PFSK-1 (cell line): ENCODE measurements around the gene RAP1GAP2. TPM values are rescaled to one million over a fixed set of nuclear protein-coding genes. Genes with fewer than 3 reads are reported as not detected.

Experiments used
- FOXP2 ChIP-seq: optimal IDR thresholded peaks from 2 replicates; pipeline ENCODE3; 2011; ENCODE audit warnings: borderline replicate concordance, control low read depth, inconsistent platforms; ENCODE audit not compliant: insufficient read depth; ENCODE audit errors: extremely low read length, extremely low read depth
- POLR2AphosphoS5 ChIP-seq: IDR thresholded peaks from 2 replicates; pipeline ENCODE4 v1.6.1; 2012; ENCODE audit warnings: low read depth, mild to moderate bottlenecking, control low read depth, low read length, moderate library complexity
- REST ChIP-seq, 2 experiments: IDR thresholded peaks; 2 replicates each; pipeline versions ENCODE4 v1.6.1 to v1.8.0; 2011 to 2012; ENCODE audit warnings: low read depth in 2 of 2, low read length in 2 of 2, control low read depth in 1 of 2, inconsistent platforms in 1 of 2, mild to moderate bottlenecking in 1 of 2, moderate library complexity in 1 of 2; ENCODE audit not compliant: insufficient read depth in 1 of 2
- SIN3A ChIP-seq: IDR thresholded peaks from 2 replicates; pipeline ENCODE4 v1.6.1; 2012; ENCODE audit warnings: mild to moderate bottlenecking, low read length, moderate library complexity, borderline replicate concordance; ENCODE audit not compliant: insufficient read depth
- TAF1 ChIP-seq: IDR thresholded peaks from 2 replicates; pipeline ENCODE4 v1.6.1; 2012; ENCODE audit warnings: low read length, control low read depth, borderline replicate concordance; ENCODE audit not compliant: insufficient read depth
- polyA plus RNA-seq: library from polyadenylated mRNA; unstranded; fragments of >200 nt; gene quantifications from one replicate; pipeline ENCODE4 v1.2.1, GENCODE V29; 2012; ENCODE audit warnings: low read depth, missing spikeins; ENCODE audit not compliant: insufficient read length

RAP1GAP2 gene
- polyA plus RNA-seq, result 7.0 TPM

DNA sequence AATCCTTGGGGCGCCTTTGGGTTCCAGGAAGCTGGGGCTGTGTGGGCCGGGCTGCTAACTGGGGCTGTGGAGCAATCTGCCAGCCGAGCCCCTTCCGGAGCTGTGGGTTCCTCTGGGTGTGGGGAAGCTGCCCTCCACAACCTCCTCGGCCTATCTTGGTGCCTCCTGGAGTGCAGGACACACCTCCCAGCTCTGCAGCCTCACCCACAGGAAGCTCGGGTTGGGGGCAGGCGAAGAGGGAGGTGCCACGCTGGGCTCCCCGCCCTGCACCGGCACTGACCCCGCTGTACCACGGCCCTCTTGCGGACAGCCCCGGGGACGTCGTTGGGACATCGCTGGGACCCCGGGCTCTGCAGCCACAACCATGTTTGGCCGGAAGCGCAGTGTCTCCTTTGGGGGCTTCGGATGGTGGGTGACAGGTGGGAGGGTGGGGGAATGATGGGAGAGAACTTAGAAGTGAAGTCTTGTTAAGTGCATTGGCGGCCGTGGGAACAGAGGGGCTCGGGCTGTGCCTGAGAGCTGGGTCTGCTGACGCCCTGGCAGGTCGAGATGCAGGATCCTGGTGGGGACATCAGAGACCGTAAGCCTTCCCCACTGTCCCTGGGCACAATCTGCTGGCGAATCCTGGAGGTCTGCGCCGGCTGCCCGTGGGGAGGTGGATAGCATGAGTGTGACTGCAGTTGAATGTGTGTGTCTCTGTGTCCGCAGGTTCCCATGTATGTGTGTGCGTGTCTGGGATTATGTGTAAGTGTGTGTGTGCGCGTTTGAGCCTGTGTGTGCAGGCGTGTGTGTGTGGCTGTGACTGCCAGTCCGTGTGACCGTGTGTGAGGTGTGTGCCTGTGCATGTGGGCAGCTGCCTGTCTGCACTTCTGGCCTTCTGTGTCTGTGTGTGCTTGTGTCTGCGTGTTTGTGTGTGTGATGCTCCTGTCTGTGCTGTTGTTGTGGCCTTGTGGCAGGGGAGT lies at the start of gene RAP1GAP2:
TSS of gene RAP1GAP2 (plus strand) at position 275 of the 962 bp plus-strand sequence. CDS start at position 365, 90 bp downstream.
- TF ChIP-seq REST (IDR thresholded peaks at IDR 0.05; ENCODE audit: insufficient read depth in 1 of 2, low read depth in 2 of 2, low read length in 2 of 2) (no peak), TAF1 (no peak), POLR2AphosphoS5 (no peak), FOXP2 (no peak), SIN3A (no peak)

DNA sequence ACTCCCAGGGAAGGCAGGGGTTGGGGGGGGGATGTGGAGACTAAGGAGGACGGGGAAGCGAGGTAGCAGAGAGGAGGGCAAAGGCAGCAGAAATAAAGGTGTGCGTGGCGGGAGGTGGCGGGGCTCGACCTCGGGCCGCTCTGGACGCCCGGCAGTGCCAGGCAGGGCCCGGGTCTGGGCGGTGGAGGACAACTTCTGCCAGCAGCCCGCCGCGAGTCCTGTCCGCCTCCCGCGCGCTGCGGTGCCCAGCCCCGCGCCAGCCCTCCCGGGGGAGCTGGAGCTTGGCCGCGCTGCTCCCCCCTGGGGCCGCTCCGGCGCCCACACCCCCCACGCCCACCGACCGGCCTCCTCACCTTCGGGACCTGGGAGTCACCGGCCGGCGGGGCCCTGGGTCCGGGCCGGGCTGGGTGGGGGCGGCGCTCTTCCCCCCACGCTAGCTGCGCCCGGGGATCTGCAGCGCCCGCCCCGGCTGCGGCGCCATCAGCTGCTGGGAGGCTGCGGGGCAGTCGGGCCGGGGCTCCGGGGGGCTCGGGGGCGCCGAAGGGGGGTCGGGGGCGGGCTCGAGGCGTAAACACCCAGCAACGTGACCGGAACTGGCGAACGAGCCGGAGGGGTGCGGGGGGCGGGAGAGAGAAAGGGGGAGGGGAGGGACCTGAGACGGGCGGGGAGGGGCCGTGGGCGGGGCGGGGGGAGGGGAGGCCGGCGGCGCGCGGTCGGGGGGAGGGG lies 47.0 kb upstream of the RAP1GAP2 start, which contains the start of gene CCDC92B:
TSS of gene CCDC92B (minus strand) at position 595 of the 726 bp plus-strand sequence. CDS start 14,507 bp downstream, outside the sequence.
- TF ChIP-seq REST (IDR thresholded peaks at IDR 0.05; ENCODE audit: insufficient read depth in 1 of 2, low read depth in 2 of 2, low read length in 2 of 2) (peak in 1 of 2 experiments; percentile 5; a peak in 1 of 4 replicates), TAF1 (no peak), SIN3A (no peak)

DNA sequence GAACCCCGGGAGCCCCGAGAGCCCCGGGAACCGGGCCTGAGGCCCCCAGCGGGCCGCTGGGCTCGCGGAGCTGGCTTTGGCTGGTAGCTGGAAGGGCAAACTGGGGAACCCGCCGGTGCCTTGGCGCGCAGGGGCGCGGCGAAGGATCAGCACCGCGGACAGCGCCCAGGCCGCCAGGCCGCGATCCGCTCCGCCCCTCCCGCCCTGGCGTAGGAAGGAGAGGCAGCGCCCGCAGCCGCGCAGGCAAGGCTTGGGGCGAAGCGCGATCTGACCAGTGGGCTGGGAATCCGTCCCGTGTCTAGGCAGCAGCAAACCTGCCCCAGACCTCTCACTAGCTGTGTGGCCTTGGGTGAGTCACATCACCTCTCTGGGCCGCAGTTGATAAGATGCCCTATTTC lies 46.5 kb upstream of the RAP1GAP2 start:
- TF ChIP-seq TAF1 (no peak), SIN3A (peak; percentile 98), POLR2AphosphoS5 (no peak), FOXP2 (peak; percentile 91), REST (IDR thresholded peaks at IDR 0.05; ENCODE audit: insufficient read depth in 1 of 2, low read depth in 2 of 2, low read length in 2 of 2) (peak; percentile 99 to 100)

GRCh38 chr17:2750721-2751120 lies 45.5 kb upstream of the RAP1GAP2 start:
- no peak for TF ChIP-seq TAF1
- TF ChIP-seq REST (IDR thresholded peaks at IDR 0.05; ENCODE audit: insufficient read depth in 1 of 2, low read depth in 2 of 2, low read length in 2 of 2), result no peak
- no peak for TF ChIP-seq FOXP2
- no peak for TF ChIP-seq SIN3A
- TF ChIP-seq POLR2AphosphoS5, result no peak
